Stimulated activated CD4-positive, alpha-beta T cell treated with anti-CD3 and anti-CD28 coated beads, TNF-alpha, amount 100 ng/mL, for 4 hours (primary cell): Measurements from ENCODE around the gene RCE1.

Experiments used
- DNase-seq, 3 experiments: peaks; one replicate each; pipeline ENCODE4 v3.0.0-alpha.2; 2020; ENCODE audit warnings: low read depth in 3 of 3

RCE1 gene

DNA sequence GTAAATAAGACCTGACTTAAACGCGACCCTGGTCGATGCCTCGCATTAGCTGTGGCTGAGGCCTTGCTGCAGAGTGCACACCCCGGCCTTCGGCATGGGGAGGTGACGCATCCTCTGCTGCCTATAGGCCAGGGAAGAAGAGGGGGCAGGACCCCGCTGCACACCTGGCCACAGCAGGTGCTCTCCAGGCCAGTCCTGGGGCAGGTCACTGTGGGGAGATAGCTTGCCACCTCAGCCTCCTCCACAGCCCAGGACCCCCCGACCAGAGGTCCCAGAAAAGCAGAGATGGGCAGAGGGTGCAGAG, 26.3 kb downstream of the RCE1 start:
- no peak for DNase-seq

DNA sequence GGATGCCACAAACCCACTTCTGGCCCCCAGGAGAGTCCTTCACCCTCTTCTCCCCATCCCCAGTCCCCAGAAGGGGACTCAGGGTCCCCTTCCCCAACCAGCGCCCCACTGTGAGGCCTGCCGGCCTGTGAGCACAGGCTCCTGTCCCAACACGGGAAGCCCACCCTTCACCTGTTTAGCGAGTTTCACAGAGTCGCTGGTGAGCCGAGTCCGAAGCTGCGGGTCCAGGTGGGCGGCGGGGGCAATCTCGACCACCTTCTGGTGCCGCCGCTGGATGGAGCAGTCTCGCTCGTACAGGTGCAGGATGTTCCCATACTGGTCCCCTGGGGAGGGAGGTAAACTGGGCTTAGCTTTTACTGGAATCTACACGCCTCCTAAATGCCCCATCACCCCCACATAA, 26.9 kb downstream of the RCE1 start:
- DNase-seq: no peak

GRCh38 chr11:66870616-66871520, 27.6 kb downstream of the RCE1 start:
- no peak for DNase-seq

DNA sequence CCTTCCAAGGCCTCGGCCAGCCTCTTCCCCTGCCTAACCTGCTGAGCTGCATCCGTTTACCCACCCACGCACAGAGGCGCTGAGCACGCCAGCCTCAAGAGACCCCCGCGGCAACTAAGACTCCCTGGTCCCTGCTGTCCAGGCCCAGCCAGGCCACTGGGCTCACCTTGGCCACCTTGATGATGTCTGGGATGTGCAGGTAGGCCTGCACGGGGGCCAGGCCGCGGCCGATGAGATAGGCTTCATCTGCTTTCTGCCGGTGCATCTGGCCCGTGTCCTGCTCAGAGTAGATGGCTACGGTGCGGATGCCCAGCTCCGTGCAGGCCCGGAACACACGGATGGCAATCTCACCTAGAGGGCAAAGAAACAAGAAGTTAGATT, 28.3 kb downstream of the RCE1 start:
- no peak for DNase-seq

DNA sequence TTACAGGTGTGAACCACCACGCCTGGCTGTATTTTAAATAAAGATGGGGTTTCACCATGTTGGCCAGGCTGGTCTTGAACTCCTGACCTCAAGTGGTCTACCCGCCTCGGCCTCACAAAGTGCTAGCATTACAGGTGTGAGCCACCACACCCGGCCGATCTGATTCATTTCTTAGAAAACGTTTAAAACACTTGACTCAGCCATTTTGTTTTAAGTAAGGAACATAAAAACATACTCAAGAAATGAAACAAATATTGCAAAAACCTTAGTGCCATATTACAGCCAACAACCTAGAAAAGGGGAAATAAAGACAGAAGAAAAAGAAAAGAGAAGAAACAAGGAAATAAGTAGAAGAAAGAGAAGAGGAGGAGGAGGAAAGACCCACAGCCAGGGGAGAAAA, 31.0 kb downstream of the RCE1 start:
- no peak for DNase-seq

DNA sequence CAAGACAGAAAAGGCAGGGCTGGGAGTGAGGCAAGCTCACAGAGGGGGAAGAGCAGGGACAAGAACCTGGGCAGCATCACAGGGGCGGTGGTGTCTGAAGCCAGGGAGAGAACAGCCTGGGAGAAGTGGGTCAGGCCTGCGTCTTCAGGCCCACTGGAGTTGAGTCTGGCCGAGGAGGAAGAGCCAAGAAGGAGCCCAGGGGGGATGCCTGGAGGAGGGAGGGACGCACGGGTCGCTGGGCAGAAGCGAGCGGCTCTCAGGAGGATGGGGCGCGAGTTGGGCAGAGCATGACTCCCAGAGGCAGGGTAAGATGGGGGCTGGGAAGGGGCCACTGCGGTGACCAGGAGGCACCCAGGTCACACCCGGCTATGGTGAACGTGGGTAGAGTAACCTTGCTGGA, 32.1 kb downstream of the RCE1 start:
- DNase-seq: no peak

- no peak for DNase-seq
These were observed 34.5 kb downstream of the RCE1 start for GRCh38 chr11:66877588-66878385.

DNA sequence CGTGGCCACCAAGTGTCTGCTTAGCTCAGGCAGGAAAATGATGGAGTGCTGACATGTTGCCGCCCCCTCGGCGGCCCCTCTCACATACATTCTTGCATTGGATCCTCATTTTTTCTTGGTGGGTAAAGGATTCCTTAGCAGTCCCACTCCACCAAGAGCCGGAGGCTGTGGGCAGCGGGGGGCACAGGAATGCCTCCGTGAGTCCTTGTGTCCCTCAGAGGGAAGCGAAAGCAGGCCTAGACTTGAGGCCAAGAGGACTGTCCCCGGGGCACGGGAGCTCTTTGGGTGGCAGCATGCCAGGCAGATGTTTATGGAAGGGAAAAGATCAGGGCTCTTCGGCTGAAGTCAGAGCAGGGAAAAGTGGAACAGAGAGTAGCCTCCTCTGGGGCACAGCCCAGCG, 35.2 kb downstream of the RCE1 start:
- no peak for DNase-seq

DNA sequence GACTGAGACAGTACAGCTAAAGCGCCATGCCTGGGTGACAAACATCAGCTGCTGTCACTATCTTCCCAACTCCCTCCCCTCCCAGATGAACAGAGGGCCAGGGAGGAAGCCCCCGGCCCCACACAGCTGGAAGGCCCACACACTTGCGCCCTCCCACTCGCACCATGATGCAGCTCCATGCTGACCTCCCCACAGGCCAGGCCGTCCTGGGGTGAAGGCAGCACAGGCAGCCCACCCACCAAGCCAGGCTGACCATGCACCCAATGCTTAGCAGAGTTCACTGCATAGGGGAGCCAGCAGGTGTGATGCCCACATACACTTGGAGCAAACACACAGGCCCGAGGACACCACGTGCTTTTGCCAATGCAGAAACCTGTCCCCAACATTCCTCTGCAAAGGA, 35.8 kb downstream of the RCE1 start:
- no peak for DNase-seq

- DNase-seq: no peak
These were observed 36.3 kb downstream of the RCE1 start for GRCh38 chr11:66879583-66879982.

GRCh38 chr11:66879999-66880398, 36.8 kb downstream of the RCE1 start:
- DNase-seq: no peak

DNA sequence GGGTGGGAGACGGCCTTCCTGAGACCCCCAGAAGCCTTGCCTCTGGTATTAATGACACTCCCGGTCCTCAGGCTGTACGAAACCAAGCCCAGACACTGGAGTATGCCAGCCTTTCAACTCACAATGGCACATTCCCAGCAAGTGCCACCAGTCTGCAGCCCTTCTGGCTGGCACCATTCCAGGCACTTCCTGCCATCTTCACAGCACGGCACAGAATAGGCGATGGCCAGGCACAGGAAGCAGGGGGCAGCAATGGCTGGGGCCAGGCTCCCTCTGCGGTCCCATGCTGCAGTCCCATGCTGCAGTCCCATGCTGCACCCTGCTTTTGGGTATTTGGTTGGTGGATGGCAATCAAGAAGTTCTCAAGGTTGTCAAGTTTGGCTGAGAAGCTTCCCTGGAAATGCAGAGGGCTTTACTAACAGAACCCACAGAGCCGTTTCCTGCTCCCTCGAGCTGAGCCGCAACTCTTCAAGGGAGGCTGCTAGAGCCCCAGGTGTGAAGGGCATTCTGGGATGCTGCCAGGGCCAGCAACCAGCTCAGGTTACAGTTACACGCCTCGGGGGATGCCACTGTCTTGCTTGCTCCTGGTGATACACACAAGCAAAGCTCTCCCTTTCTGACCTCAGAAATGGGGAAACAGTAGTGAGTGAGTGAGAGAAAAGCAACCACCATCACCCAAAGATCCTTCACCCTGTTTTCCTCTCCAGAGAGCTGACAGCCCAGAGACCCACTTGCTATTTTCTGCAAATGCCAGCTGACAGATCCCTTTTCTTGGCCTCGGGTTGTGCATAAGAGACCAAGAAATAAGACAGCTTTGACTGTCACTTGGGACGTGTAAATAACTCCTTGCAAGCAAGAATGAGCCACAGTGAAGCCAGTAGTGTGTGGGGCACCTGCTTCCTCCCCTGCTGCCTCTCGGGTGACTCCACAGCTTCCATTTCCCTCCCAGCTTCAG, 37.5 kb downstream of the RCE1 start:
- DNase-seq: no peak

DNA sequence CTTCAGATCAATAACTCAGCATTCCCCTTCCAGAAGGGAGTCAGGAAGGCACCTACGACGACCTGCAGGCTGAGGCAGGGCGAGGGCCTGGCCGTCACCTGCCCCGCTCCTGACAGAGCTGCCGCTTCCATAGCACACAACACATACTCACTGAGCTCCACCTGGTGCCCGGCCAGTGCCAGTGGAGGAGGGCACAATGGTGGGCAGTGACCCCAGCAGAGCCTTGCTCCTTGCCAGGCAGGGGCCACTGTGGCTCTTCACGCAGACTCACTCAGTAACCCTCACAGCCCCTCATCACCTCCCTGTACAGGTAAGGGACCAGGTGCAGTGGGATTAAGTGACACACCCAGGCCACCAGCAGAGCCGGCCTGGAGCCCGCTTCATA, 38.2 kb downstream of the RCE1 start:
- DNase-seq: no peak

GRCh38 chr11:66881927-66882452, 38.7 kb downstream of the RCE1 start:
- DNase-seq: no peak

DNA sequence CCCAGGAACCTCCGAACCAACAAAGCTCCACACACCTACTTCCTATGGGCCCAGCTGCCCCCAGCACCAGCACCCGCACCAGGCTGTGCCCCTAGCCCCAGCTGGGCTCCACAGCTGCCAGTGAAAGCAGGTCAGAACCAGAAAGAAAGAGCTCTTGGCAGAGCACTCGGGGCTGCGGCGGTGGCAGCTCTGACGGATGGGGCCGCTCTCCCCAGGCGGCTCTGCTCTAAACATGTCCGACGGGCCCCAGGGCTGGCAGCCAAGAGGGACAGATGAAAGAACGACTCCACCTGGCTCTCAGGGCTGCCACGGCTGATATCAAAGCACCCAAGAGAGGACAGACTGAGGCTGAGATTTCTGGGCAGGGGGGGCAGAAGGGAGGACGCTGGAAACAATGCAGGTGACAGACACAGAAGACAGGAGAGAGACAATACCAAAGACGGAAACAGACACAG, 39.3 kb downstream of the RCE1 start:
- no peak for DNase-seq

DNA sequence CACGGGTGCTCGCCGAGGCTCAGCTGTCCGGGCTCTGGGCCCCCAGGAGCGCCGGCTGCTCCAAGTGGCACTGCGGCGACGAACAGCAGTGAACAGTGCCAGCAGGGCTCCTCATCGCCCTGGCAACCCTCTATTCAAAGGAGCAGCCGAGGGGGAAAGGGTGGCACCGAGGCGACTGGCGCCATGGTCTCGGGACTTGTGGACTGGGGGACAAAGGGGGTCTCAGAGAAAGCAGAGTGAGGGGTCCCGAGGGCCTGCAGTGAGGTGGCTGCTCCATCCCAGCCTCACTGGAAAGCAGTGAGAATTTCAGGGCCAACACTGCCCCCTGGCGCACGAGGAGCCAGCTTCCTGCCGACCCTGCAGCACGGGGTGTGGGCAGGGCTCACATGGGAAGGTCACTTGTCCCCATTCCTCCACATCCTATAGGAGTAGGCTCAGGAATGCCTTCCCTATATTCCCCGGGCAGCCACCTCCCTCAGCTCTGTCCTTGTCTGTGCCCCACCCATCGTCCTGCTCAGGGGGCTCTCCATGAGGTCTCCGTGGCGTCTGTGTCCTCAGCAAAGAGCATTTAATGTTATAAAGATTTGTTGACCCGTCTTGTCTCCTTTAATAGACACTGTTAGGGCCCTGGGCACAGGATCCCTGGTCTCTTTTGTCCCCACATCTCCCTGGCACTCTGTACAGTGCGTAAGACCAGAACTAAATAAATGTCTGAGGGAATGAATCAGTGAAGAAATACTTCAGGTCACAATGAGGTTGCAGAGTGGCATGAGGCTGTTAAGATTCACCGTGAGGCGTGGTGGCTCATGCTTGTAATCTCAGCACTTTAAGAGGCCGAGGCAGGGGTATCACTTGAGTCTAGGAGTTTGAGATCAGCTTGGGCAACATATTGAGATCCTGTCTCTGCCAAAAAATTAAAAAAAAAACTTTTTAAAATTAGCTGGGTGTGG, 40.0 kb downstream of the RCE1 start:
- DNase-seq: peak; percentile 42 to 47 (median 44)

DNA sequence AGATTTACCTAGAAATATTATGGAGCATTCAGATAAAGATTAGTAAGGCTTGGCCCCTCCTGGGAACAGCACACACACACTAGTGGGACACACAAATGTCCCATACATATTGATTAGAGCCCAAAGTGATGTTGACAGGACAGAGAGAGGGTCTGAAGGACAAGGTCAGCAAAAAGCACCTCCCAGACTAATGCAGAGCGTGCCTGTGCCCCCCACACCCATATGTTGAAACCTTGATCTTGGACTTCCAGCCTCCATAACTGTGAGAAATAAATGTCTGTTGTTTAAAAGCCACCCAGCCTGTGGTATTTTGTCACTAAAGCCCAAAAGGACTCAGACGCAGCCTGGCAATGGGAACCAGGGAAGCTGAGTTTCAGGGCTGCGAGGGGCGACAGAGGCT, 41.2 kb downstream of the RCE1 start:
- DNase-seq: no peak

DNA sequence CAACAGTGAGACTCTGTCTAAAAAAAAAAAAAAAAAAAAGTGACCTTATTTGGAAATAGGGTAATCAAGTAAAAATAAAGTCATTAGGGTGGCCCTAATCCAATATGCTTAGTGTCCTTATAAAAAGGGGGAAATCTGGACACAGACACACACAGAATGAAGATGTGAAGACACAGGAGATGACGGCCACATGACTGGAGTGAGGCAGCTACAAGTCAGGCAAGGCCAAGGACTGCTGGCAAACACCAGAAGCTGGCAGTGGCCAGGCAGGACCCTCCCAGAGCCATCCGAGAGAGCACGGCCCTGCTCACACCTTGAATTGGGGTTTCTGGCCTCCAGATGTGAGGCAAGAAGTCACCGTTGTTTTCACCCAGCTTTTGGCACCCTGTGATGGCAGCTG, 42.2 kb downstream of the RCE1 start:
- no peak for DNase-seq

GRCh38 chr11:66885950-66886440, 42.8 kb downstream of the RCE1 start:
- DNase-seq: no peak

GRCh38 chr11:66886671-66887221, 43.5 kb downstream of the RCE1 start:
- no peak for DNase-seq
